Fibroblast of lung (primary cell): ENCODE measurements around the gene ATP5F1C.

Source experiments
- EZH2 ChIP-seq: IDR thresholded peaks from 2 replicates; pipeline ENCODE4 v1.5.1; 2012; ENCODE audit warnings: low read length, control low read depth, mild to moderate bottlenecking; ENCODE audit errors: missing control alignments
- TF ChIP-seq, protein P1 (sequence below), 2 donors: IDR thresholded peaks in 1 of 2; conservative IDR thresholded peaks in 1 of 2; 1 replicate in 1 of 2; 2 replicates in 1 of 2; pipeline ENCODE4 v1.5.1; 2011 to 2012; ENCODE audit warnings: low read length in 2 of 2, control low read depth in 1 of 2, inconsistent platforms in 1 of 2, low read depth in 1 of 2, mild to moderate bottlenecking in 1 of 2

DNA sequence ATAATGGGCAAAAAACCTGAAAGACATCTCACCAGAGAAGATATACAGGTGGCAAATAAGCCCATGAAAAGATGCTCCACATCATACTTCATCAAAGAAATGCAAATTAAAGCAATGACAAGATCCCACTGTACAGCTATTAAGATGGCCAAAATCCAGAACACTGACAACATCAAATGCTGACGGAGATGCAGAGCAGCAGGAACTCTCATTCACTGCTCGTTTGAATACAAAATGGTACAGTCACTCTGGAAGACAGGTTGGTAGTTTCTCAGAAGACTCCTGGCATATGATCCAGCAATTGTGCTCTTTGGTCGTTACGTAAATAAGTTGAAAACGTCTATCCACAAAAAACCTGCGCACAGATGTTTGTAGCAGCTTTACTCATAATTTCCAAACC lies 35.7 kb upstream of the ATP5F1C start:
- TF ChIP-seq, protein P1, sequence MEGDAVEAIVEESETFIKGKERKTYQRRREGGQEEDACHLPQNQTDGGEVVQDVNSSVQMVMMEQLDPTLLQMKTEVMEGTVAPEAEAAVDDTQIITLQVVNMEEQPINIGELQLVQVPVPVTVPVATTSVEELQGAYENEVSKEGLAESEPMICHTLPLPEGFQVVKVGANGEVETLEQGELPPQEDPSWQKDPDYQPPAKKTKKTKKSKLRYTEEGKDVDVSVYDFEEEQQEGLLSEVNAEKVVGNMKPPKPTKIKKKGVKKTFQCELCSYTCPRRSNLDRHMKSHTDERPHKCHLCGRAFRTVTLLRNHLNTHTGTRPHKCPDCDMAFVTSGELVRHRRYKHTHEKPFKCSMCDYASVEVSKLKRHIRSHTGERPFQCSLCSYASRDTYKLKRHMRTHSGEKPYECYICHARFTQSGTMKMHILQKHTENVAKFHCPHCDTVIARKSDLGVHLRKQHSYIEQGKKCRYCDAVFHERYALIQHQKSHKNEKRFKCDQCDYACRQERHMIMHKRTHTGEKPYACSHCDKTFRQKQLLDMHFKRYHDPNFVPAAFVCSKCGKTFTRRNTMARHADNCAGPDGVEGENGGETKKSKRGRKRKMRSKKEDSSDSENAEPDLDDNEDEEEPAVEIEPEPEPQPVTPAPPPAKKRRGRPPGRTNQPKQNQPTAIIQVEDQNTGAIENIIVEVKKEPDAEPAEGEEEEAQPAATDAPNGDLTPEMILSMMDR (conservative IDR thresholded peaks at IDR 0.05 in 1 of 2, IDR thresholded peaks at IDR 0.05 in 1 of 2; ENCODE audit: low read depth in 1 of 2, low read length in 2 of 2): no peak
- no peak for TF ChIP-seq EZH2
